ENCODE measurements around the gene TRIM72. TPM values are rescaled to one million over a fixed set of nuclear protein-coding genes. Genes with fewer than 3 reads are reported as not detected.

The TRIM72 gene
- polyA plus RNA-seq, 1 donor (not counting 4 experiments of a cell fraction or from before 2014, with no cell fraction given), result not detected

- Histone ChIP-seq H3K4me2 (ENCODE audit: control insufficient read depth, extremely low read depth, insufficient read depth, low read depth, low read length) (no peak overlapping the region), H3K36me3 (ENCODE audit: control insufficient read depth in 2 of 2, extremely low read depth in 1 of 2, insufficient read depth in 2 of 2, low read length in 2 of 2) (peaks cover 37 to 67% of the 10 kb centered on the region in 2 experiments), H2AFZ (ENCODE audit: control insufficient read depth, low read length) (no peak overlapping the region), H3K9me1 (ENCODE audit: control insufficient read depth, extremely low read depth, insufficient read depth, low read length) (peaks cover 6% of the 10 kb centered on the region), H3K27ac (ENCODE audit: control insufficient read depth, insufficient read depth, low read length) (no peak overlapping the region), H4K20me1 (ENCODE audit: control insufficient read depth, extremely low read depth, insufficient read depth, low read length) (peaks cover 46% of the 10 kb centered on the region), H3K4me3 (ENCODE audit: control insufficient read depth in 2 of 3, extremely low read depth in 1 of 3, insufficient read depth in 2 of 3, low read depth in 1 of 3, low read length in 3 of 3) (no peak overlapping the region), H3K4me1 (ENCODE audit: control insufficient read depth, extremely low read depth, insufficient read depth, low read length) (peaks cover 21% of the 10 kb centered on the region), H3K27me3 (ENCODE audit: control insufficient read depth, extremely low read depth, insufficient read depth, low read length) (no peaks in the 10 kb centered on the region), H3K79me2 (ENCODE audit: control insufficient read depth, insufficient read depth, low read length) (peaks cover 81% of the 10 kb centered on the region), H3K9ac (ENCODE audit: control insufficient read depth, extremely low read depth, insufficient read depth, low read length) (no peak overlapping the region), H3K9me3 (ENCODE audit: control insufficient read depth, low read depth, low read length) (no peaks in the 10 kb centered on the region)
- FAIRE-seq, result no peak
- dilution Hi-C loops (cut with MboI; ENCODE audit: extremely low pct_ligation_motif_present, low sequenced_read_pairs), result no loop called here
- no peak for TF ChIP-seq EZH2 (IDR thresholded peaks at IDR 0.05; ENCODE audit: low read length)
- TF ChIP-seq CTCF (optimal IDR thresholded peaks at IDR 0.05 in 1 of 3, IDR thresholded peaks at IDR 0.05 in 1 of 3, conservative IDR thresholded peaks at IDR 0.05 in 1 of 3; ENCODE audit: extremely low read depth in 1 of 3, insufficient read depth in 2 of 3, low read length in 3 of 3), result no peak
- DNase-seq (ENCODE audit: low read depth, low spot score), result no peak
Measured at GRCh38 chr16:31183432-31184428, 30.2 kb upstream of the TRIM72 start.

- Histone ChIP-seq H4K20me1 (ENCODE audit: control insufficient read depth, extremely low read depth, insufficient read depth, low read length) (peaks cover 47% of the 10 kb centered on the region), H2AFZ (ENCODE audit: control insufficient read depth, low read length) (no peak overlapping the region), H3K4me3 (ENCODE audit: control insufficient read depth in 2 of 3, extremely low read depth in 1 of 3, insufficient read depth in 2 of 3, low read depth in 1 of 3, low read length in 3 of 3) (no peak overlapping the region), H3K9me1 (ENCODE audit: control insufficient read depth, extremely low read depth, insufficient read depth, low read length) (peaks cover 6% of the 10 kb centered on the region), H3K36me3 (ENCODE audit: control insufficient read depth in 2 of 2, extremely low read depth in 1 of 2, insufficient read depth in 2 of 2, low read length in 2 of 2) (peaks cover 45 to 79% of the 10 kb centered on the region in 2 experiments), H3K4me1 (ENCODE audit: control insufficient read depth, extremely low read depth, insufficient read depth, low read length) (peaks cover 16% of the 10 kb centered on the region), H3K9me3 (ENCODE audit: control insufficient read depth, low read depth, low read length) (no peaks in the 10 kb centered on the region), H3K79me2 (ENCODE audit: control insufficient read depth, insufficient read depth, low read length) (peaks cover 84% of the 10 kb centered on the region), H3K27me3 (ENCODE audit: control insufficient read depth, extremely low read depth, insufficient read depth, low read length) (no peaks in the 10 kb centered on the region), H3K4me2 (ENCODE audit: control insufficient read depth, extremely low read depth, insufficient read depth, low read depth, low read length) (no peak overlapping the region), H3K9ac (ENCODE audit: control insufficient read depth, extremely low read depth, insufficient read depth, low read length) (no peak overlapping the region), H3K27ac (ENCODE audit: control insufficient read depth, insufficient read depth, low read length) (no peak overlapping the region)
- FAIRE-seq (no peak), DNase-seq (ENCODE audit: low read depth, low spot score) (no peak)
- no peak for TF ChIP-seq CTCF (optimal IDR thresholded peaks at IDR 0.05 in 1 of 3, IDR thresholded peaks at IDR 0.05 in 1 of 3, conservative IDR thresholded peaks at IDR 0.05 in 1 of 3; ENCODE audit: extremely low read depth in 1 of 3, insufficient read depth in 2 of 3, low read length in 3 of 3)
- no peak for TF ChIP-seq EZH2 (IDR thresholded peaks at IDR 0.05; ENCODE audit: low read length)
- dilution Hi-C loops (cut with MboI; ENCODE audit: extremely low pct_ligation_motif_present, low sequenced_read_pairs), result no loop called here
Measured at GRCh38 chr16:31184888-31185287, 29.0 kb upstream of the TRIM72 start.
